Mucosa of gallbladder (tissue), 1 donor: ENCODE results near the gene DDN. TPM values are rescaled to one million over a fixed set of nuclear protein-coding genes. Genes with fewer than 3 reads are reported as not detected.
A peak's percentile ranks its signal among the peaks of the same experiment; 100 is the strongest.

Source experiments
- DNase-seq: peaks from one replicate; pipeline ENCODE4 v3.0.0-alpha.2; 2020; ENCODE audit warnings: low spot score
- total RNA-seq: library from RNA; stranded (reverse); gene quantifications from one replicate; pipeline ENCODE4 v1.2.1, GENCODE V29; 2021
- donor health status: DM: no; HTN: no; CAD: no.

Gene DDN
- total RNA-seq, 1 donor from 2014 or later: 0.06 TPM

- DNase-seq: no peak
Observed at GRCh38 chr12:49013428-49013827, 14.3 kb upstream of the DDN start.

- no peak for DNase-seq
Observed at GRCh38 chr12:49012739-49013138, 13.6 kb upstream of the DDN start.

- DNase-seq: no peak
Observed at GRCh38 chr12:49010092-49010668, 11.0 kb upstream of the DDN start.

- DNase-seq: no peak
Observed at GRCh38 chr12:49008943-49009342, 9.8 kb upstream of the DDN start.

- DNase-seq: no peak
Observed at GRCh38 chr12:49000346-49000745, 1.2 kb upstream of the DDN start.

GRCh38 chr12:48998497-48999353 is 450 bp downstream of the DDN start:
- no peak for DNase-seq

GRCh38 chr12:48997719-48998496 is 1.3 kb downstream of the DDN start:
- no peak for DNase-seq

GRCh38 chr12:48996794-48997718 is 2.1 kb downstream of the DDN start:
- peak; percentile 74 for DNase-seq

- DNase-seq: peak; percentile 81
Observed at GRCh38 chr12:48995086-48995879, 3.9 kb downstream of the DDN start.

GRCh38 chr12:48994224-48995085 is 4.7 kb downstream of the DDN start:
- DNase-seq: no peak

- no peak for DNase-seq
Observed at GRCh38 chr12:48993787-48994186, 5.4 kb downstream of the DDN start.

- no peak for DNase-seq
Observed at GRCh38 chr12:48991247-48992050, 7.7 kb downstream of the DDN start.

GRCh38 chr12:48990552-48990951 is 8.6 kb downstream of the DDN start:
- DNase-seq: no peak

GRCh38 chr12:48988030-48988649 is 11.0 kb downstream of the DDN start:
- peak; percentile 63 for DNase-seq

- no peak for DNase-seq
Observed at GRCh38 chr12:48986720-48987291, 12.4 kb downstream of the DDN start.

GRCh38 chr12:48985901-48986300 is 13.3 kb downstream of the DDN start:
- no peak for DNase-seq

GRCh38 chr12:48985475-48985897 is 13.7 kb downstream of the DDN start:
- no peak for DNase-seq
